ENCODE data around the gene C16orf54.
"Not testable (repeated sequence)": the region's sequence is repeated elsewhere in the genome, so short reads cannot be mapped to it uniquely, and the experiment has no call there.

C16orf54 gene

DNA sequence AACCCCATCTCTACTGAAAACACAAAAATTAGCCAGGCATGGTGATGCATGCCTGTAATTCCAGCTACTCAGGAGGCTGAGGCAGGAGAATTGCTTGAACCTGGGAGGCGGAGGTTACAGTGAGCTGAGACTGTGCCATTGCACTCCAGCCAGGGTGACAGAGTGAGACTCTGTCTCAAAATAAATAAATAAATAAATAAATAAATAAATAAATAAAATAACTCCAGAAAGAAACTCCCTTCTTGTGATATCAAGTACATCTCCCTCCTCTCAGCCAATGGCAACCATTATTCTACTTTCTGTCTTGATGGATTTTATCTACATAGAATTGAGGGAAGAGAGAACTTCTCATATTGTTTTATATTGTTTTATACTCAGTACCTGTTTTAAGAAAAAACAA lies 38.6 kb downstream of the C16orf54 start:
- not testable (repeated sequence) for DNase-seq

GRCh38 chr16:29705030-29705429 lies 40.8 kb downstream of the C16orf54 start:
- no peak for DNase-seq

DNA sequence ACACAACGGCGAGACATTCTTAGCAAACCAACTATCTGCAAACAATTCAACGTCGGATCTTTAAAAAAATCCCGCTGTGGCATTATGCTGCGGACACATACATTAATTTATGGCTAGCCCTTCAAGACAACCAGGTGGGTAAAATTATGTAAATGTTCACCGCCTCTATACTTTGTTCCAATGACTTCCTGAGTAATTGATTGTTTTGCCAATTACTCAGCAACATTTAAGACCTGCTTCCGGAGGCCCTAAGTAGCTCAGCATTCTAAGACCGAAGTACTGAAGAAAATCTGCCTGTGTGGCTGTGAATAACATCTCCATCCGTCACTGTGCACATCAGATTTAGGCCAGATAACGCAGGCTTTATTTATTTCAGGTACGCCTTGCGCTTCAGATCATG lies 43.5 kb downstream of the C16orf54 start:
- no peak for DNase-seq

DNA sequence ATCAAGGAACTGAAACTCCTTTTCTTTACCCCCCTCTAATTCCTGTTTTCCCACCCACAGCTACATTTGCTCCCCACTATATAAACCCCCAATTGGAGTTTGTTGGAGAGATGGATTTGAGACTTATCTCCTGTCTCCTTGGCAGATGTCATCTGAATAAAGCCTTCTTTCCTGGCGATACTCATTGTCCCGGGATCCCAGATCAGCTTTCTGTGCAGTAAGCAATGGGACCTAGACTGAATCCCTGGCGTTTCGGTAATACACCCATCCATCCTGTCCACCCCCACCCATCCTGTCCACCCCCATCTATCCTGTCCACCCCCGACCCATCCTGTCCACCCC lies 44.6 kb downstream of the C16orf54 start:
- no peak for DNase-seq

GRCh38 chr16:29700253-29700987 lies 45.4 kb downstream of the C16orf54 start:
- peak; percentile 68 to 69 for DNase-seq

GRCh38 chr16:29699324-29700219 lies 46.2 kb downstream of the C16orf54 start:
- no peak for DNase-seq

- DNase-seq: no peak
These were observed 47.1 kb downstream of the C16orf54 start for GRCh38 chr16:29698484-29699323.

- DNase-seq: no peak
These were observed 47.7 kb downstream of the C16orf54 start for GRCh38 chr16:29698042-29698441.

DNA sequence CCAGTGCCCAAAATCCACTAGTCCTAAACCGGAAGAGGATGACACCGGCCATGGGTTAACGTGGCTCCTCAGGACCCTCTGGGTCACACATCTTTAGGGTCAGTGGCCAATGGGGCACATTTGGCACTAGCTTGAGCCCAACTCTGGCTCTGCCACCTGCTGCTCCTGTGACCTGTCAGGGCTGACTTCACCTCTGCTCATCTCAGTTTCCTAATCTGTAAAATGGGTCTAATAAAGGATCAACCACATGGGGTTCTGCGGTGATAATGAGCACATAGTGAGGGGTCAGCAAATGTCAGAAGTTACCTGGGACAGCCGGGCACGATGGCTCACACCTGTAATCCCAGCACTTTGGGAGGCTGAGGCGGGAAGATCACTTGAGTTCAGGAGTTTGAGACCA lies 48.4 kb downstream of the C16orf54 start:
- DNase-seq: no peak

DNA sequence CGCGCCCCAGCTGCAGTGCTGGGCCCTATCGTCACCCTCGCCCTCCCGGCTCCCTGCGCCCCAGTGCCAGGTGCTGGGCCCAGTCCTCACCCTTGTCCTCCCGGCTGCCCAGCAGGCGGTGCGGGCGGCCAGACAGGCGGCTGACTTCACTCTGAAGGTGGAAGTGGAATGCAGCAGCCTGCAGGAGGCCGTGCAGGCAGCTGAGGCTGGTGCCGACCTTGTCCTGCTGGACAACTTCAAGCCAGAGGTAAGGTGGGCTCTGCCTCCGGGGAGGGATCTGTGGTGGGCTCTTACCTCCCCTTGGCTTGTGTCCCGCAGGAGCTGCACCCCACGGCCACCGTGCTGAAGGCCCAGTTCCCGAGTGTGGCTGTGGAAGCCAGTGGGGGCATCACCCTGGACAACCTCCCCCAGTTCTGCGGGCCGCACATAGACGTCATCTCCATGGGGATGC lies 48.9 kb downstream of the C16orf54 start:
- DNase-seq: no peak

GRCh38 chr16:29695675-29696074 lies 50.1 kb downstream of the C16orf54 start:
- DNase-seq: not testable (repeated sequence)

- DNase-seq: no peak
These were observed 51.2 kb downstream of the C16orf54 start for GRCh38 chr16:29694384-29695195.

GRCh38 chr16:29692606-29693005 lies 53.2 kb downstream of the C16orf54 start:
- DNase-seq: not testable (repeated sequence)

Measured in stimulated activated CD4-positive, alpha-beta T cell treated with anti-CD3 and anti-CD28 coated beads, Interleukin-2, amount 100 ng/mL, for 48 hours (primary cell).